Activated T-cell treated with anti-CD3 and anti-CD28 coated beads, Interleukin-2, amount 50 U/mL, for 24 hours (primary cell): ENCODE measurements around the gene CIB1.
A peak's percentile ranks its signal among the peaks of the same experiment; 100 is the strongest.

Experiments
- DNase-seq: peaks from one replicate; pipeline ENCODE4 v3.0.0-alpha.2; 2020
- H3K27ac Mint-ChIP-seq: 2 replicates; pipeline ENCODE4 v1.8.0; 2020; ENCODE audit warnings: mild to moderate bottlenecking, mixed read lengths
- H3K27me3 Mint-ChIP-seq: 2 replicates; pipeline ENCODE4 v1.8.0; 2020; ENCODE audit warnings: mixed read lengths
- H3K36me3 Mint-ChIP-seq: 2 replicates; pipeline ENCODE4 v1.8.0; 2020; ENCODE audit warnings: low read depth, mixed read lengths
- H3K4me1 Mint-ChIP-seq: 2 replicates; pipeline ENCODE4 v1.8.0; 2020; ENCODE audit warnings: low read depth, mixed read lengths
- H3K4me3 Mint-ChIP-seq: 2 replicates; pipeline ENCODE4 v1.8.0; 2020; ENCODE audit warnings: mild to moderate bottlenecking, moderate library complexity, mixed read lengths
- H3K9me3 Mint-ChIP-seq: 2 replicates; pipeline ENCODE4 v1.8.0; 2020; ENCODE audit warnings: mixed read lengths

The CIB1 gene

DNA sequence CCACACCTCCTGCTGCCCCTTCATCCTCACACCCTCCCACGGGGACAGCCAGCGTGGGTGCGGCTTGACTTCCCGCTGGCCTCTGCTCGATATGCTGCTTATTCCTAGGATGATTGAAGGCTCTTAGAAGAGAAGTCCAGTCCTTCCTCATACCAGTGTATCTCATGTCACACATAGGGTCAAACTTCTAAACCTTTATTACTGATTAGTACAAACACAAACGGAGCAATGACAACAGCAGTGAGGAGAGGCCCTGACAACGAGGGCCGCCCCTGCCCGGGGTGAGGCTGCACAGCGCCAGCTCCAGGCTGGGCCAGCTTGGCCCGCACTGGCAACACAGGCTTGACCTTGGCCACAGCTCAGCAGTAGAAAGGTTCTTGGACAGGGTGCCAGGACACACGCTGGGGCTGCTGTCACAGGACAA, 3.7 kb downstream of the CIB1 start:
- peaks cover 70% of the 10 kb centered on the region for H3K36me3 Mint-ChIP-seq
- peak overlapping the region; percentile 97 for H3K27ac Mint-ChIP-seq
- peak overlapping the region; percentile 94 for H3K4me3 Mint-ChIP-seq
- H3K27me3 Mint-ChIP-seq = no peaks in the 10 kb centered on the region
- H3K4me1 Mint-ChIP-seq = peaks cover 46% of the 10 kb centered on the region
- H3K9me3 Mint-ChIP-seq = no peaks in the 10 kb centered on the region
- no peak for DNase-seq

DNA sequence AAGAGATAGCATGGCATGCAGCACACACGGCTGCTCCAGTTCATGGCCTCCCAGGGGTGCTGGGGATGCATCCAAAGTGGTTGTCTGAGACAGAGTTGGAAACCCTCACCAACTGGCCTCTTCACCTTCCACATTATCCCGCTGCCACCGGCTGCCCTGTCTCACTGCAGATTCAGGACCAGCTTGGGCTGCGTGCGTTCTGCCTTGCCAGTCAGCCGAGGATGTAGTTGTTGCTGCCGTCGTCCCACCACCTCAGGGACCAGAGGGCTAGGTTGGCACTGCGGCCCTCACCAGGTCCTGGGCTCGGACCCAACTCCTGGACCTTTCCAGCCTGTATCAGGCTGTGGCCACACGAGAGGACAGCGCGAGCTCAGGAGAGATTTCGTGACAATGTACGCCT, 4.8 kb downstream of the CIB1 start:
- peaks cover 38% of the 10 kb centered on the region for H3K4me1 Mint-ChIP-seq
- H3K9me3 Mint-ChIP-seq = no peaks in the 10 kb centered on the region
- no peaks in the 10 kb centered on the region for H3K27me3 Mint-ChIP-seq
- peaks cover 71% of the 10 kb centered on the region for H3K36me3 Mint-ChIP-seq
- H3K27ac Mint-ChIP-seq = peak overlapping the region; percentile 97
- no peak overlapping the region for H3K4me3 Mint-ChIP-seq
- DNase-seq = no peak

DNA sequence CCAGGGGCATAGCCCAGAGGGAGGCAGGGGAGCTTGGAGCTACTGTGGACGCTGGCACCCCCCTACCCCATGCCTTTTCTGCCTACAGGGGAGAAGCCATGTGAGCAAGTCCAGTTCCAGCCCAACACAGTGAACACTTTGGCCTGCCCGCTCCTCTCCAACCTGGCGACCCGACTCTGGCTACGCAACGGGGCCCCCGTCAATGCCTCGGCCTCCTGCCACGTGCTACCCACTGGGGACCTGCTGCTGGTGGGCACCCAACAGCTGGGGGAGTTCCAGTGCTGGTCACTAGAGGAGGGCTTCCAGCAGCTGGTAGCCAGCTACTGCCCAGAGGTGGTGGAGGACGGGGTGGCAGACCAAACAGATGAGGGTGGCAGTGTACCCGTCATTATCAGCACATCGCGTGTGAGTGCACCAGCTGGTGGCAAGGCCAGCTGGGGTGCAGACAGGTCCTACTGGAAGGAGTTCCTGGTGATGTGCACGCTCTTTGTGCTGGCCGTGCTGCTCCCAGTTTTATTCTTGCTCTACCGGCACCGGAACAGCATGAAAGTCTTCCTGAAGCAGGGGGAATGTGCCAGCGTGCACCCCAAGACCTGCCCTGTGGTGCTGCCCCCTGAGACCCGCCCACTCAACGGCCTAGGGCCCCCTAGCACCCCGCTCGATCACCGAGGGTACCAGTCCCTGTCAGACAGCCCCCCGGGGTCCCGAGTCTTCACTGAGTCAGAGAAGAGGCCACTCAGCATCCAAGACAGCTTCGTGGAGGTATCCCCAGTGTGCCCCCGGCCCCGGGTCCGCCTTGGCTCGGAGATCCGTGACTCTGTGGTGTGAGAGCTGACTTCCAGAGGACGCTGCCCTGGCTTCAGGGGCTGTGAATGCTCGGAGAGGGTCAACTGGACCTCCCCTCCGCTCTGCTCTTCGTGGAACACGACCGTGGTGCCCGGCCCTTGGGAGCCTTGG, 5.6 kb downstream of the CIB1 start:
- no peak for DNase-seq
- no peaks in the 10 kb centered on the region for H3K27me3 Mint-ChIP-seq
- H3K4me3 Mint-ChIP-seq = no peak overlapping the region
- H3K4me1 Mint-ChIP-seq = peaks cover 38% of the 10 kb centered on the region
- H3K27ac Mint-ChIP-seq = peak overlapping the region; percentile 97
- H3K9me3 Mint-ChIP-seq = no peaks in the 10 kb centered on the region
- peaks cover 77% of the 10 kb centered on the region for H3K36me3 Mint-ChIP-seq

DNA sequence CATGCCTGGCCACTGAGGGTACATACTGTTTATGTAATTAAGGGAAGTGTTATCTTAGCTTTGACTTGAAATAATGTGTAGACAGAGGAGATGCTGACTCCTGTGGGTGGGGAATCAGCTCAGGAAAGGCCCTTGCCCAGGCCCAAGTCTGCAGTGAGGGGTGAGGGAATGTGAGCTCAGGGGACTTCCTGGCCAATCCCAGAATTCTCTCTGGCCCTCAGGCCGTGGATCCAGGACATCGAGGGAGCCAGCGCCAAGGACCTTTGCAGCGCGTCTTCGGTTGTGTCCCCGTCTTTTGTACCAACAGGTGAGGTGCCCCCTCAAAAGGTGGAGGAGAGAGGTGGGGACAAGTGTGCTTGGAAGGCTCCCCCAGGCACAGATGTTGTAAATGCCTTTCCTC, 6.4 kb downstream of the CIB1 start:
- Mint-ChIP-seq H3K4me3 (no peak overlapping the region), H3K36me3 (peaks cover 70% of the 10 kb centered on the region), H3K27ac (peak overlapping the region; percentile 31), H3K27me3 (no peaks in the 10 kb centered on the region), H3K9me3 (no peaks in the 10 kb centered on the region), H3K4me1 (peaks cover 34% of the 10 kb centered on the region)
- DNase-seq = no peak

DNA sequence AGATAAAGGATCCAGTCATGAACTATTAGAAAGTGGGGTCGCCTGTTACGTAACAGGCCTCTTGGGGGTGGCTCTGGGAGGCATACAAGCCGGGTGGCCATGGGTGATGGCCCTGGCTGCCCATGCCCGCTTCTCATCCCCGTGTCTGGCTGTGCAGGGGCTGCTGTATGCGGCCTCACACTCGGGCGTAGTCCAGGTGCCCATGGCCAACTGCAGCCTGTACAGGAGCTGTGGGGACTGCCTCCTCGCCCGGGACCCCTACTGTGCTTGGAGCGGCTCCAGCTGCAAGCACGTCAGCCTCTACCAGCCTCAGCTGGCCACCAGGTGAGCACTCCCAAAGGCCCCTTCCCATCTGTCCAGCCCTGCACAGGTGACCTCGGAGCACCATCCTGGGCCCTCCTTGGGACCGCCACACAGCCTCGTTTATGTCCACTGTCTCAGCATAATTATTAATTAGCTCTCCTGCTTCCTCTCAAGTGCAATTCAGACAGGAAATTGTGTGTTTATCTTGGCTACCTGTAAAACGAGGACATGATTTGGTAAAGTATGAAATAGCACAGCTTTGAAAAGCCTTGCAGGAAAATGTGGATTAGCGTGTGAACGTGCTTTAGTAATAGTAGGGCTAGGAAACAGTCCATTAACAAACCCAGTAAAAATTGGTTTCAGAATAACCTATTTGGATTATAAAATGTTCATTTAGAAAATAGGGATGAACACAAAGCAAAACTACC, 8.1 kb downstream of the CIB1 start:
- H3K4me3 Mint-ChIP-seq = no peak overlapping the region
- H3K9me3 Mint-ChIP-seq = no peaks in the 10 kb centered on the region
- DNase-seq = no peak
- H3K27me3 Mint-ChIP-seq = no peaks in the 10 kb centered on the region
- peaks cover 59% of the 10 kb centered on the region for H3K36me3 Mint-ChIP-seq
- H3K27ac Mint-ChIP-seq = no peak overlapping the region
- peaks cover 18% of the 10 kb centered on the region for H3K4me1 Mint-ChIP-seq

DNA sequence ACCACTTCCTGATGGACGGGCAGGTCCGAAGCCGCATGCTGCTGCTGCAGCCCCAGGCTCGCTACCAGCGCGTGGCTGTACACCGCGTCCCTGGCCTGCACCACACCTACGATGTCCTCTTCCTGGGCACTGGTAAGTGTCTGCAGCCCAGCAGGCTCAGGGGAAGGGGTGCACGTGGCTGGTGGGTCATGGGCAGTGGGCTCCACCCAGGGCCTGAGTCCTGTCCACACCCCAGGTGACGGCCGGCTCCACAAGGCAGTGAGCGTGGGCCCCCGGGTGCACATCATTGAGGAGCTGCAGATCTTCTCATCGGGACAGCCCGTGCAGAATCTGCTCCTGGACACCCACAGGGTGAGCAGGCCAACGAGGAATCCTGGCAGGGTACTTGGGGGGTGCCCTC, 8.7 kb downstream of the CIB1 start:
- Mint-ChIP-seq H3K4me1 (peaks cover 11% of the 10 kb centered on the region), H3K4me3 (no peak overlapping the region), H3K27ac (no peak overlapping the region), H3K27me3 (no peaks in the 10 kb centered on the region), H3K9me3 (no peaks in the 10 kb centered on the region), H3K36me3 (peaks cover 52% of the 10 kb centered on the region)
- no peak for DNase-seq

DNA sequence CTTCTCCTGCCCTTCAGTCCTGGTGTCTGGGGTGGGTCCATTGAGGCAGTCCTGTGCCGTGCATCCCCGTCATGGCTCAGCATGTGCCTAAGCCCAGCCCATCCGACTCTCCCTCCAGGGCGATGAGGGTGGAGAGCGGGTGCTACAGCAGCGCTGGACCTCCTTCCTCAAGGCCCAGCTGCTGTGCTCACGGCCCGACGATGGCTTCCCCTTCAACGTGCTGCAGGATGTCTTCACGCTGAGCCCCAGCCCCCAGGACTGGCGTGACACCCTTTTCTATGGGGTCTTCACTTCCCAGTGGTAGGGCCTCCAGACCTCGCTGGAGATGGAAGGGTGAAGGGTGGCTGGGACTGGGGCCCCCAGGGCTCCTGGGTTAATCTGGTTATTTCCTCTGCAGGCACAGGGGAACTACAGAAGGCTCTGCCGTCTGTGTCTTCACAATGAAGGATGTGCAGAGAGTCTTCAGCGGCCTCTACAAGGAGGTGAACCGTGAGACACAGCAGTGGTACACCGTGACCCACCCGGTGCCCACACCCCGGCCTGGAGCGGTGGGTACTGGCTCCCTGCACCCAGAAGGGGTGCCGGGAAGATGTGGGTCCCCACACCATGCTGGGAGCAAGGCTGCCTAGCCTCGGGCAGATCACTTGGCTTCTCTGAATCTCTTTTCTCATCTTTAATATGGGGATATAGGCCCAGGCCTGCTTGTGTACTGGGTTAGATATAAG, 10.1 kb downstream of the CIB1 start:
- Mint-ChIP-seq H3K4me3 (no peak overlapping the region), H3K9me3 (no peaks in the 10 kb centered on the region), H3K4me1 (peaks cover 6% of the 10 kb centered on the region), H3K27me3 (no peaks in the 10 kb centered on the region), H3K27ac (no peak overlapping the region), H3K36me3 (peaks cover 38% of the 10 kb centered on the region)
- no peak for DNase-seq

DNA sequence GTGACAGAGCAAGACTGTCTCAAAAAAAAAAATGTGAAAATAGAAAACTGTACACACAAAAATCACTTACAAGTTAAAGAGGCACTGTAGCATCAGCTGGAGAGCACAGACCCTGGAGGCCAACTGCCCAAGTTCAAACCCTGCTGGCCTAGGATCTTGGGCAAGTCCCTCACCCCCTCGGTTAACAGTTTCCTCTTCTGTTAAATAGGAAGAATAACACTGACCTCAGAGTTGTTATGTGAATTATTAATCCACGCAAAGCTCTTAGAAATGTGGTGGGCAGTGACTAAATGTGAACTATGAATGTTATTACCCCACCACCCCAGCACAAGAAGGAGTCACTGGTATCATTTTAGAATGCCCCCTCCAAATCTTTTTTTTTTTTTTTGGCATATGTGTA, 11.2 kb downstream of the CIB1 start:
- peaks cover 32% of the 10 kb centered on the region for H3K36me3 Mint-ChIP-seq
- H3K27me3 Mint-ChIP-seq = no peaks in the 10 kb centered on the region
- no peak for DNase-seq
- peaks cover 6% of the 10 kb centered on the region for H3K4me1 Mint-ChIP-seq
- no peak overlapping the region for H3K4me3 Mint-ChIP-seq
- H3K9me3 Mint-ChIP-seq = no peaks in the 10 kb centered on the region
- H3K27ac Mint-ChIP-seq = no peak overlapping the region

DNA sequence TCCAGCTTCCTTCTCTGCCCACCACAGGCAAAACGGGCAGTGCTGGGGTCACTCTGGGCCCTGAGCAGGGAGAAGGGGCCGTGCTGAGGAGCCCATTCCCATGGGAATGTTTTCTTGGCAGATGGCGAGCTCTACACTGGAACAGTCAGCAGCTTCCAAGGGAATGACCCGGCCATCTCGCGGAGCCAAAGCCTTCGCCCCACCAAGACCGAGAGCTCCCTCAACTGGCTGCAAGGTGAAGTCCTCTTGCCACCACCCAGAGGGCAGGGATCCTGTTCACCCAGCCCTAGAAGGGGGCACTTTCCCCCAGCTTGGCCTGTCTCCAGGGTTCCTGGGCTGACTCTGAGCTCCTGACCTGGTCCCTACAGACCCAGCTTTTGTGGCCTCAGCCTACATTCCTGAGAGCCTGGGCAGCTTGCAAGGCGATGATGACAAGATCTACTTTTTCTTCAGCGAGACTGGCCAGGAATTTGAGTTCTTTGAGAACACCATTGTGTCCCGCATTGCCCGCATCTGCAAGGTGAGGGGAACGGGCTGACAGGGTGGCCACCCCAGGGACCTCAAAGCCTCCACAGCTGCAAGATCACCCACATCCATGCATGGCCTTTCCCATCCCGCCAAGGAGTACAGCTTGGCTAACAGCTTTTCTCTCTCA, 12.4 kb downstream of the CIB1 start:
- DNase-seq = no peak
- no peaks in the 10 kb centered on the region for H3K9me3 Mint-ChIP-seq
- H3K36me3 Mint-ChIP-seq = peaks cover 26% of the 10 kb centered on the region
- no peak overlapping the region for H3K27ac Mint-ChIP-seq
- no peak overlapping the region for H3K4me3 Mint-ChIP-seq
- H3K27me3 Mint-ChIP-seq = no peaks in the 10 kb centered on the region
- H3K4me1 Mint-ChIP-seq = peaks cover 6% of the 10 kb centered on the region

DNA sequence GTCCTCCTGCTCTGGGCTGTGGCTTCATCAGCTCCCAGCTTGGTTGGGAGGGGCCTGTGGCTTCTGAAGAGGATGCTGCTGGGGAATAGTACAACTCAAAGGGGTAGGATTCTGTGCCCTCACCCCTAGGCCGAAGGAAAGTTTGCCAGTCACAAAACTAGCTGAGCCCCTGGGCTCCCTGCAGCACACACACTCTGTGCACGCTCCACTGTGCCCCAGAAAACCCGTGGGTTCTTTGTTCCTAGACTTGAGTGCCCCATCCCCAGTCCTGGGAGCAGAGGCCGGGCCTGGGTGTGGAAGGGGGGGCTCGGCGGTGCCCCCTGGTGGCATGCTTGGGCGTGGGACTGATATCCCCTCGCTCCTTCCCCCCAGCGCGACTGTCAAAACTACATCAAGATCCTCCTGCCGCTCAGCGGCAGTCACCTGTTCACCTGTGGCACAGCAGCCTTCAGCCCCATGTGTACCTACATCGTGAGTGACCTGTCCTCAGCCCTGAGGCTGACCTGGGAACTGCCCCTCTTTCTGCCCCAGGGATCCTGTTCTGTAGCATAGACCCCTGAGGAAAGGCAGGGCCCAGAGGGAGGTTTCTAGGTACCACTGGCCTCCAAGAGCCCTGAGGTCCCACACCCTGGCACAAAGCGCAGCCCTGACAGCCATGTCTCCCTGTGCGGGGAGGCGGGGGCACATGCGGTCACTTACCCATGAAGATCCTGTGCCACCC, 14.2 kb downstream of the CIB1 start:
- no peak overlapping the region for H3K4me3 Mint-ChIP-seq
- H3K4me1 Mint-ChIP-seq = peaks cover 6% of the 10 kb centered on the region
- peaks cover 20% of the 10 kb centered on the region for H3K36me3 Mint-ChIP-seq
- H3K27ac Mint-ChIP-seq = no peak overlapping the region
- H3K9me3 Mint-ChIP-seq = no peaks in the 10 kb centered on the region
- H3K27me3 Mint-ChIP-seq = no peaks in the 10 kb centered on the region
- peak; percentile 76 for DNase-seq

DNA sequence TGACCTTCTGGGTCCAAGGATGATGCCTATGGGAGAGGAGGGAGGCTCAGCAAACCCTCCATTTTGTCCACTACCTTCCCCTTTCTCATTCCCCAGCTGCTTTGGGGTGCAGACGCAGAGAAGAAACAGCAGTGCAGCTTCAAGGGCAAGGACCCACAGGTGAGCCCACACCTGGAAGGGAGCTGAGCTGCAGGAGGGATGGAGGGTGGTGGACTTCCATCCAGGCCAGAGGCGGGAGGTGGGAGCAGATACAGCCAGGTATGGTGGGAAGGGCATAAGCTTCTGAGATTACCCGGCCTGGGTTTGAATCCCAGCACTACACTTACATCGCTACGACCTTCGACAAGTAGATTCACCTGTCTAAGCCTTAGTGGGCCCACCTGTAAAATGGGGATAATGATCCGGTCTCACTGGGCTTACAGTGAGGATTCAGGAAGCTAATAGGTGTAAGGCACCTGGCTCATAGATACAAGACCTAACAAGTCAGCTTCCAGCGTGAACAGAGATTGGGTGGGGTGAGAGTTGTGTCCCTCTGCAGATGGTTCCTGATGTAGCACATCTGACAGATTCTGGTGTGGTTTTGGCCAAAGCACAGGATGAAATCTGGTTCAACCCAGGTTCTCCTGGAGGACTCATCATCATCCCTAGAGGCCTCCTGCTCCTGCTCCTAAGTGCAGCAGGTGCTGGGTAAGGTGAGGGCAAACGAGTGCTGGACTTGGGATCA, 15.9 kb downstream of the CIB1 start:
- DNase-seq = no peak
- Mint-ChIP-seq H3K9me3 (no peaks in the 10 kb centered on the region), H3K36me3 (peaks cover 6% of the 10 kb centered on the region), H3K27me3 (no peaks in the 10 kb centered on the region), H3K27ac (no peak overlapping the region), H3K4me3 (no peak overlapping the region), H3K4me1 (peaks cover 14% of the 10 kb centered on the region)

DNA sequence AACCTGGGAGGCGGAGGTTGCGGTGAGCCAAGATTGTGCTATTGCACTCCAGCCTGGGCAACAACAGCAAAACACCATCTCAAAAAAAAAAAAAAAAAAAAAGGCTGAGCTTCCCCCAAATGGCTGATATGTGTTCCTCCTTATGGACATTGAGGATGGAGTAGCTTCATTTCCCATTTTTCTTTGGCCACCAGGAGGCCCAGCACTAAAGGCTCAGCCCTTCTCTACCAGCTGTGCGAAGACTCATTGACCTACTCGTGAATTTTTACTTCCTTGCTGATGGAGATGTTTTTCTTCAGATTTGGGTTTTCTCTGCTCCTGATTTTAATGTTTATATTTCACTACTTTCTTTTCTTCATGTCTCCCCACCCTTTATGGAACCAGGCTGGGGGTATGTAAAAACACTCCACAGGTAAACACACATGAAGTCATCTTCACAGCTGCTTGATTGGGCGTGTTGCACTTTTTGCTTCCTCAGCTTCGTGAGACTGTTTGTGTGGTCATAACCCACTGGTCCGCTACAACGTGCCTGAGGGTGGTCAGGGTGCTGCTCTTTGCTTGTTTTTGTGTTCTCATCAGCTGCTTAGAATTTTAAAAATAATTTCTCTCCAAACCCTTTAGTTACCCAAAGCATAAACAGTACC, 19.1 kb downstream of the CIB1 start:
- Mint-ChIP-seq H3K36me3 (peaks cover 5% of the 10 kb centered on the region), H3K27ac (no peak overlapping the region), H3K4me3 (no peak overlapping the region), H3K9me3 (no peaks in the 10 kb centered on the region), H3K4me1 (peaks cover 30% of the 10 kb centered on the region), H3K27me3 (no peaks in the 10 kb centered on the region)
- no peak for DNase-seq

DNA sequence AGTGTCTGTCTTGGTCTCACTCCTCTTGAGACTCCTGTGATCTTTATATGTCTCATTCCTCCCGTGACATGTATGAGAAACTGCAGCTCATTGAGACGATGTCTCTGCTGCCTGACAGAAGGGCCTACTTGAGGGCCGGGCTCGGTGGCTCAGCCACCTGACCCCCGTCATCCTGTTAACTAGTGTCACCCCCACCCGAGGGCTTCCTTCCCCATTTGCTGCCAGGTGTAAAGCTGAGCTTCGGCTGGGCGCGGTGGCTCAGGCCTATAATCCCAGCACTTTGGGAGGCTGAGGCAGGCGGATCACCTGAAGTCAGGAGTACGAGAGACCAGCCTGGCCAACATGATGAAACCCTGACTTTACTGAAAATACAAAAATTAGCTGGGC, 19.9 kb downstream of the CIB1 start:
- Mint-ChIP-seq H3K4me3 (no peak overlapping the region), H3K36me3 (peaks cover 5% of the 10 kb centered on the region), H3K27me3 (no peaks in the 10 kb centered on the region), H3K9me3 (no peaks in the 10 kb centered on the region), H3K27ac (peak overlapping the region; percentile 38), H3K4me1 (peaks cover 32% of the 10 kb centered on the region)
- DNase-seq = no peak
